Activated CD8-positive, alpha-beta T cell treated with anti-CD3 and anti-CD28 coated beads, Interleukin-2, amount 10 ng/mL, durations not matched to agents 7 days and 5 days (primary cell): ENCODE results near the gene SNCAIP. TPM values are rescaled to one million over a fixed set of nuclear protein-coding genes. Genes with fewer than 3 reads are reported as not detected.

Source experiments
- ATAC-seq: fragments of 150-1000 bp; cut with Tn5 transposase; one replicate; pipeline ENCODE4 v1.10.0; 2021; ENCODE audit warnings: moderate library complexity
- CTCF ChIA-PET: fragments of 350-600 bp; sonication (Branson Sonifier 250); formaldehyde crosslinking; loops from one replicate; lab custom pipeline; 2021; ENCODE audit warnings: antibody characterized with exemption; lab: Charles Lee
- POLR2A ChIA-PET: fragments of 350-600 bp; sonication (Branson Sonifier 250); formaldehyde crosslinking; loops from one replicate; lab custom pipeline; 2021; ENCODE audit warnings: antibody characterized with exemption; lab: Charles Lee
- DNase-seq: peaks from one replicate; pipeline ENCODE4 v3.0.0-alpha.2; 2020
- H3K27ac Mint-ChIP-seq: one replicate; pipeline ENCODE4 v1.8.0; 2021; ENCODE audit warnings: mild to moderate bottlenecking, mixed read lengths
- H3K27me3 Mint-ChIP-seq: one replicate; pipeline ENCODE4 v1.8.0; 2021; ENCODE audit warnings: low read depth, mixed read lengths
- H3K36me3 Mint-ChIP-seq: one replicate; pipeline ENCODE4 v1.8.0; 2021; ENCODE audit warnings: low read depth, mixed read lengths
- H3K4me1 Mint-ChIP-seq: one replicate; pipeline ENCODE4 v1.8.0; 2021; ENCODE audit warnings: low read depth, mixed read lengths
- H3K4me3 Mint-ChIP-seq: one replicate; pipeline ENCODE4 v1.8.0; 2021; ENCODE audit warnings: mild to moderate bottlenecking, mixed read lengths
- H3K9me3 Mint-ChIP-seq: one replicate; pipeline ENCODE4 v1.8.0; 2022; ENCODE audit warnings: mixed read lengths; ENCODE audit not compliant: insufficient read depth
- total RNA-seq, 2 experiments: library from RNA; stranded (reverse); gene quantifications; one replicate each; pipeline ENCODE4 v1.2.3, GENCODE V29; 2021

The SNCAIP gene
- total RNA-seq, 2 experiments from 2014 or later, result not detected

DNA sequence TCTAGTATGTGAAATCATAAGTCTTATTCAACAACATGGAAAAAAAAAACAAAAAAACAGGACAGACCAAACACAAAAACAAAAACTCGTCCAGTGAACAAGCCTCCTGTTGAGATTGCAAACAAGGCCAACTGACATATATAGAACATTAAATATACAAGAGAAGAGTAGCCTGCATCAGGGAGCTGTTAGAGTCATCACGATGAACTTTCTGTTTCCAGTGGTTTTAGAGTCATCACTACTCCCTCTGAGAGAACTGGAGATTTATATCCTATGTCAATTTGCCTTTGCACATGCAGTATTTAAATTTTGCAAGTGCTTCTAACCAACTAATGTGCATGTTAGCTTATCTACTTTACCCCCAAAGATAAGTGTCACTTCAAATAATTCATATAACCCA is 9.9 kb downstream of the SNCAIP start:
- CTCF ChIA-PET, result no interaction called here
- no peak for DNase-seq
- H3K27ac Mint-ChIP-seq, result no peak overlapping the region
- H3K27me3 Mint-ChIP-seq, result no peaks in the 10 kb centered on the region
- no peaks in the 10 kb centered on the region for H3K36me3 Mint-ChIP-seq
- H3K9me3 Mint-ChIP-seq, result no peaks in the 10 kb centered on the region
- no peak overlapping the region for H3K4me3 Mint-ChIP-seq
- ATAC-seq, result no peak
- POLR2A ChIA-PET, result no interaction called here
- no peaks in the 10 kb centered on the region for H3K4me1 Mint-ChIP-seq

DNA sequence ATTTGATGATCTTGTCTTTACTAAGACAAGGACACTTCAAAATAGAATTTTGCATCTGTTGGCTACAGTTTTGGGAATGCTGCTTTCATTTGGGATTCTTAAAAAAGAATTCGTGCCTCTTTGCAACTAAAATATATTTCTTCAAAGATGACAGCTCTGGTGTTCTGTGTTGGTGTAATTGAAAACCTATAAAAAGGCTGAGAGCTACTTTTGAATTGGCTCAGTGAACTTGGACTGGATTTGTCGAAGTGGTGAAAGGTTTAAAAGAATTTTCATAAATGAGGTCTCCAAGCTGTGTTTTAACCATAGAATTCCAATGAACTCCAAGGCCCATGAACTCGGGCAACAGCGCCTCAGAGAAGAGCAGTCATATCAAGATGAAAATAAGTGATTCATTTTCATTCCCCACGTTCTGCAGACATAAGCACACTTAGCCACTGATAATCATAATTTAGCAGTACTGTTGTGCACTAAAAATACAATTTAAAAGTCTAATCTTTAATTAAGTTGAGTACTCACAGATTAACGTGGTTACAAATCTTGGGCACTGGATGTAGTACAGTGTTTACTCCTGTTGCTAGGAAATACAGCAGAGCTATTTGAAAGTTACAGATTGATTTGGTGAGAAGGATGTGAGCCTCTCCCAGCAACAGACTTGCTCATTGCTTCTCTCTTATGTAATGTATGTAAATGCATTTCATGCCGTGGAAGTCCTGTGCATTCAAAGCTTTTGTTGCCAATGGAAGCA is 10.9 kb downstream of the SNCAIP start:
- no peak for DNase-seq
- POLR2A ChIA-PET, result no interaction called here
- Mint-ChIP-seq H3K4me1 (no peaks in the 10 kb centered on the region), H3K27ac (no peak overlapping the region), H3K27me3 (no peaks in the 10 kb centered on the region), H3K36me3 (no peaks in the 10 kb centered on the region), H3K4me3 (no peak overlapping the region), H3K9me3 (no peaks in the 10 kb centered on the region)
- no peak for ATAC-seq
- CTCF ChIA-PET, result no interaction called here

- Mint-ChIP-seq H3K36me3 (no peaks in the 10 kb centered on the region), H3K4me3 (no peak overlapping the region), H3K4me1 (no peaks in the 10 kb centered on the region), H3K27me3 (no peaks in the 10 kb centered on the region), H3K9me3 (no peaks in the 10 kb centered on the region), H3K27ac (no peak overlapping the region)
- CTCF ChIA-PET, result no interaction called here
- DNase-seq, result no peak
- no peak for ATAC-seq
- POLR2A ChIA-PET, result no interaction called here
Observed at GRCh38 chr5:122323738-122324137, 11.7 kb downstream of the SNCAIP start.

DNA sequence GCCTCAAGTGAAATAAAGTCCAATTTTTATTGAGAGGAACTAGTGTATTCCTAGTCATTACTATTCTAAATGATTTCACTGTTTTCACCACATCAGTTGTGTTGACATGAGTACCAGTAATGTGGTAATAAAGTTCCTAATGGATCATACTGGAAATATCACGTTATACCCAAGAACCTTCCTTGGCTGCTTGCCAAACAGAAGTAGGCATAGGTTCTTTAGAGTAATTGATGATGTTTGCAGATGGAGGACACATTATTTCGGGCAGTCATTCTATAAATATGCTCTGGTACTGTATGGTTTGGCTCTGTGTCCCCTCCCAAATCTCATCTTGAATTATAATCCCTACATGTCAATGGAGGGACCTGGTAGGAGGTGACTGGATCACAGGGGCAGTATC is 15.1 kb downstream of the SNCAIP start:
- no peak overlapping the region for H3K4me3 Mint-ChIP-seq
- no peaks in the 10 kb centered on the region for H3K27me3 Mint-ChIP-seq
- no peaks in the 10 kb centered on the region for H3K36me3 Mint-ChIP-seq
- H3K27ac Mint-ChIP-seq, result no peak overlapping the region
- ATAC-seq, result no peak
- POLR2A ChIA-PET, result no interaction called here
- CTCF ChIA-PET, result no interaction called here
- H3K4me1 Mint-ChIP-seq, result no peaks in the 10 kb centered on the region
- no peak for DNase-seq
- no peaks in the 10 kb centered on the region for H3K9me3 Mint-ChIP-seq

GRCh38 chr5:122330881-122331280 is 18.8 kb downstream of the SNCAIP start:
- no peak overlapping the region for H3K27ac Mint-ChIP-seq
- no peaks in the 10 kb centered on the region for H3K4me1 Mint-ChIP-seq

GRCh38 chr5:122332599-122333555 is 20.8 kb downstream of the SNCAIP start:
- H3K27me3 Mint-ChIP-seq, result no peaks in the 10 kb centered on the region
- no peaks in the 10 kb centered on the region for H3K36me3 Mint-ChIP-seq
- no peaks in the 10 kb centered on the region for H3K9me3 Mint-ChIP-seq
- POLR2A ChIA-PET, result no interaction called here
- ATAC-seq, result no peak
- CTCF ChIA-PET, result no interaction called here
- H3K4me3 Mint-ChIP-seq, result no peak overlapping the region
- H3K27ac Mint-ChIP-seq, result no peak overlapping the region
- DNase-seq, result no peak
- H3K4me1 Mint-ChIP-seq, result no peaks in the 10 kb centered on the region

More at GRCh38 chr5:122330881-122331280, 18.8 kb downstream of the SNCAIP start:
- no peak for DNase-seq
- CTCF ChIA-PET, result no interaction called here
- Mint-ChIP-seq H3K27me3 (no peaks in the 10 kb centered on the region), H3K4me3 (no peak overlapping the region), H3K36me3 (no peaks in the 10 kb centered on the region), H3K9me3 (no peaks in the 10 kb centered on the region)
- POLR2A ChIA-PET, result no interaction called here
- ATAC-seq, result no peak

DNA sequence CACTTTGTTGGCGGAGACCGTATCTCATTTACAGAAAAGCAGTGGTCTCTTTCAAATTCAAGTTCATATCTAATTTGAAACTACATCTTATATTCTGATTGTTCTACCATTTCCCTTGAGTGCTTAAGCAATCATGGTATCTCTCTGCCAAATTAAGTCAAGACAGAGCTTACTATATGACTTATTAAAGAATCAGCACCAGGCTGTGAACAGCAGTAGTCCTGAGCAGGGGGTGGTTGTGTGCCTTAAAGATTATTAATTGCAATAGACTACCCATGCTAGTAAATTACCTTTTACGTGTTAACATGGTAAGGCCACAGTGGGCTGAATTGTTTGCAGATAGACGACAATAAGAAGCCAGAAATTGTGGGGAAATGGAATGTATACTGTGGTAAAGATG is 21.5 kb downstream of the SNCAIP start:
- no peak for DNase-seq
- H3K27ac Mint-ChIP-seq, result no peak overlapping the region
- ATAC-seq, result no peak
- H3K36me3 Mint-ChIP-seq, result no peaks in the 10 kb centered on the region
- H3K4me1 Mint-ChIP-seq, result no peaks in the 10 kb centered on the region
- H3K27me3 Mint-ChIP-seq, result no peaks in the 10 kb centered on the region
- POLR2A ChIA-PET, result no interaction called here
- no peak overlapping the region for H3K4me3 Mint-ChIP-seq
- H3K9me3 Mint-ChIP-seq, result no peaks in the 10 kb centered on the region
- CTCF ChIA-PET, result no interaction called here

GRCh38 chr5:122339591-122339990 is 27.6 kb downstream of the SNCAIP start:
- H3K27me3 Mint-ChIP-seq, result no peaks in the 10 kb centered on the region
- no peaks in the 10 kb centered on the region for H3K36me3 Mint-ChIP-seq
- CTCF ChIA-PET, result no interaction called here
- no peaks in the 10 kb centered on the region for H3K4me1 Mint-ChIP-seq
- ATAC-seq, result no peak
- no peaks in the 10 kb centered on the region for H3K9me3 Mint-ChIP-seq
- POLR2A ChIA-PET, result no interaction called here
- no peak overlapping the region for H3K4me3 Mint-ChIP-seq
- no peak for DNase-seq
- no peak overlapping the region for H3K27ac Mint-ChIP-seq

DNA sequence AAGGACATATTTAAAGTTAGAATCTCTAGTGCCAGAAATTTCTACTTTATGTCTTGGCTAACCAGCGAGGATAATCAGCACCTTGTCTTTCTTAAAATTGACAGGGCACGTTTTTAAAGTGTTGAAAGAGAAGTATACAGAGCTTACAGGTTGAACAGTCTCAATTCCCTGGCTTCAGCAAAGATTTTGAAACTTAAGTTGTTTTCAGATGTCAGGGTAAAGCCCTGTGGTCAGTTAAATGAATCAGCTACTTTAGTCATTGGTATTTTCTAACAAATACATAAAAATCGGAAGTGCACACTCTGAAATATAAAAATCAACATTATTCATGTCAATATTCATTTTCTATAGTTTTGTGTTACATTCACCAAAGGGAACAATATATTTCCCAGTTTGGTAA is 29.1 kb downstream of the SNCAIP start:
- Mint-ChIP-seq H3K4me3 (no peak overlapping the region), H3K27ac (no peak overlapping the region), H3K27me3 (no peaks in the 10 kb centered on the region), H3K36me3 (no peaks in the 10 kb centered on the region), H3K4me1 (no peaks in the 10 kb centered on the region), H3K9me3 (no peaks in the 10 kb centered on the region)
- ATAC-seq (no peak), DNase-seq (no peak)
- ChIA-PET POLR2A (no interaction called here), CTCF (no interaction called here)

GRCh38 chr5:122342256-122342655 is 30.2 kb downstream of the SNCAIP start:
- no peaks in the 10 kb centered on the region for H3K27me3 Mint-ChIP-seq
- no peak overlapping the region for H3K4me3 Mint-ChIP-seq
- ChIA-PET POLR2A (no interaction called here), CTCF (no interaction called here)
- H3K27ac Mint-ChIP-seq, result no peak overlapping the region
- H3K9me3 Mint-ChIP-seq, result no peaks in the 10 kb centered on the region
- no peaks in the 10 kb centered on the region for H3K36me3 Mint-ChIP-seq
- ATAC-seq (no peak), DNase-seq (no peak)
- no peaks in the 10 kb centered on the region for H3K4me1 Mint-ChIP-seq

- Mint-ChIP-seq H3K27me3 (no peaks in the 10 kb centered on the region), H3K36me3 (no peaks in the 10 kb centered on the region), H3K4me3 (no peak overlapping the region), H3K4me1 (no peaks in the 10 kb centered on the region), H3K27ac (no peak overlapping the region), H3K9me3 (no peaks in the 10 kb centered on the region)
- CTCF ChIA-PET, result no interaction called here
- ATAC-seq, result no peak
- no peak for DNase-seq
- POLR2A ChIA-PET, result no interaction called here
Observed at GRCh38 chr5:122346897-122347581, 35.0 kb downstream of the SNCAIP start.

GRCh38 chr5:122350496-122350895 is 38.5 kb downstream of the SNCAIP start:
- POLR2A ChIA-PET, result no interaction called here
- ATAC-seq, result no peak
- Mint-ChIP-seq H3K27ac (no peak overlapping the region), H3K9me3 (no peaks in the 10 kb centered on the region), H3K36me3 (no peaks in the 10 kb centered on the region), H3K4me1 (no peaks in the 10 kb centered on the region), H3K4me3 (no peak overlapping the region), H3K27me3 (no peaks in the 10 kb centered on the region)
- no peak for DNase-seq
- CTCF ChIA-PET, result no interaction called here
